GM18858 (cell line): ENCODE measurements around the gene RPTOR.
"Not testable (repeated sequence)": the region's sequence is repeated elsewhere in the genome, so short reads cannot be mapped to it uniquely, and the experiment has no call there.

ENCODE experiments used
- ATAC-seq: cut with Tn5 transposase; IDR thresholded peaks from one replicate; pipeline ENCODE4 v1.9.1; 2021; ENCODE audit not compliant: unreplicated experiment

The RPTOR gene

GRCh38 chr17:80546267-80546666 is 1.6 kb downstream of the RPTOR start:
- no peak for ATAC-seq

- no peak for ATAC-seq
These were observed 7.9 kb downstream of the RPTOR start for GRCh38 chr17:80552523-80552922.

GRCh38 chr17:80555266-80555665 is 10.6 kb downstream of the RPTOR start:
- ATAC-seq = no peak

- no peak for ATAC-seq
These were observed 13.4 kb downstream of the RPTOR start for GRCh38 chr17:80558046-80558445.

- ATAC-seq = no peak
These were observed 15.2 kb downstream of the RPTOR start for GRCh38 chr17:80559825-80560251.

GRCh38 chr17:80561541-80562114 is 17.0 kb downstream of the RPTOR start:
- ATAC-seq = no peak

- ATAC-seq = no peak
These were observed 19.9 kb downstream of the RPTOR start for GRCh38 chr17:80564545-80564944.

GRCh38 chr17:80565343-80566053 is 20.9 kb downstream of the RPTOR start:
- ATAC-seq = no peak

- no peak for ATAC-seq
These were observed 21.4 kb downstream of the RPTOR start for GRCh38 chr17:80566054-80566400.

GRCh38 chr17:80568246-80568645 is 23.6 kb downstream of the RPTOR start:
- no peak for ATAC-seq

- ATAC-seq = no peak
These were observed 25.3 kb downstream of the RPTOR start for GRCh38 chr17:80569924-80570323.

- ATAC-seq = no peak
These were observed 29.1 kb downstream of the RPTOR start for GRCh38 chr17:80573701-80574100.

GRCh38 chr17:80574496-80574895 is 29.9 kb downstream of the RPTOR start:
- no peak for ATAC-seq

GRCh38 chr17:80575057-80575875 is 30.6 kb downstream of the RPTOR start:
- peak; percentile 68 for ATAC-seq

GRCh38 chr17:80577876-80578570 is 33.4 kb downstream of the RPTOR start:
- ATAC-seq = no peak

- not testable (repeated sequence) for ATAC-seq
These were observed 34.2 kb downstream of the RPTOR start for GRCh38 chr17:80578668-80579388.

GRCh38 chr17:80582165-80582564 is 37.5 kb downstream of the RPTOR start:
- no peak for ATAC-seq

- no peak for ATAC-seq
These were observed 39.7 kb downstream of the RPTOR start for GRCh38 chr17:80584176-80584905.

- no peak for ATAC-seq
These were observed 41.5 kb downstream of the RPTOR start for GRCh38 chr17:80585890-80586845.
